ENCODE results near the gene SATB2.

GRCh38 chr2:199342334-199342733 lies 115.4 kb downstream of the SATB2 start:
- TF ChIP-seq CTCF (conservative IDR thresholded peaks at IDR 0.05 in 1 of 2, IDR thresholded peaks at IDR 0.05 in 1 of 2; ENCODE audit: low read depth in 1 of 2, low read length in 2 of 2) (no peak), EZH2 (IDR thresholded peaks at IDR 0.05; ENCODE audit: low read length, missing control alignments) (no peak)

Data from fibroblast of lung (primary cell).